Breast epithelium (tissue), 4 donors: ENCODE results near the gene GTF2F2. TPM values are rescaled to one million over a fixed set of nuclear protein-coding genes. Genes with fewer than 3 reads are reported as not detected.

ENCODE experiments used
- DNase-seq, 2 donors: peaks; one replicate each; pipeline ENCODE4 v3.0.0-alpha.2; 2019; ENCODE audit warnings: low spot score in 2 of 2
- H3K27ac ChIP-seq, 2 donors: fragments of 200-600 bp; sonication (generic) in 1 of 2; one replicate each; pipeline ENCODE4 v1.5.1; 2016 to 2019; ENCODE audit warnings: mild to moderate bottlenecking in 1 of 2
- H3K27me3 ChIP-seq, 2 donors: fragments of 200-600 bp; sonication (generic) in 1 of 2; one replicate each; pipeline versions ENCODE4 v1.5.1 to v1.6.0; 2017 to 2019; ENCODE audit warnings: control low read depth in 1 of 2, mild to moderate bottlenecking in 1 of 2
- H3K36me3 ChIP-seq: fragments of 200-600 bp; one replicate; pipeline ENCODE4 v1.5.1; 2019
- H3K4me1 ChIP-seq, 2 donors: fragments of 200-600 bp; sonication (generic); one replicate each; pipeline ENCODE4 v1.5.1; 2016 to 2019; ENCODE audit warnings: control low read depth in 1 of 2
- H3K4me3 ChIP-seq, 3 donors: fragments of 200-600 bp; sonication (generic); 1 replicate in 2 of 3; 2 replicates in 1 of 3; pipeline ENCODE4 v1.5.1; 2016 to 2019; ENCODE audit warnings: mild to moderate bottlenecking in 3 of 3, moderate library complexity in 2 of 3
- H3K9me3 ChIP-seq, 2 donors: fragments of 200-600 bp; sonication (generic) in 1 of 2; one replicate each; pipeline ENCODE4 v1.5.1; 2016 to 2019; ENCODE audit warnings: control low read depth in 1 of 2
- POLR2A ChIP-seq: fragments of 450-650 bp; IDR thresholded peaks from one replicate; pipeline ENCODE4 v1.6.1; 2016; ENCODE audit warnings: antibody characterized with exemption, mild to moderate bottlenecking, moderate library complexity
- POLR2AphosphoS5 ChIP-seq, 3 donors: sonication (generic); formaldehyde crosslinking; IDR thresholded peaks; one replicate each; pipeline ENCODE4 v1.6.1; 2017; ENCODE audit warnings: antibody characterized with exemption in 3 of 3
- intact Hi-C: fragments of 100-400 bp; cut with DNase I; formaldehyde crosslinking; loops from one replicate; pipeline ENCODE4 v1.15.1; 2023; ENCODE audit warnings: low total_unique reads
- total RNA-seq, 3 donors: library from RNA; depleted of rRNA; stranded (reverse); fragments of >200 nt; gene quantifications; one replicate each; pipeline ENCODE4 v1.1.0, GENCODE V29; 2016
- TF ChIP-seq, protein P1 (sequence below), 3 donors: fragments of 450-650 bp; IDR thresholded peaks; one replicate each; pipeline ENCODE4 v1.5.1; 2016 to 2017; ENCODE audit warnings: antibody characterized with exemption in 3 of 3, mild to moderate bottlenecking in 3 of 3, moderate library complexity in 3 of 3

The GTF2F2 gene
- total RNA-seq, 3 donors from 2014 or later, result 10.9 to 23.4 (median 20.6) TPM

DNA sequence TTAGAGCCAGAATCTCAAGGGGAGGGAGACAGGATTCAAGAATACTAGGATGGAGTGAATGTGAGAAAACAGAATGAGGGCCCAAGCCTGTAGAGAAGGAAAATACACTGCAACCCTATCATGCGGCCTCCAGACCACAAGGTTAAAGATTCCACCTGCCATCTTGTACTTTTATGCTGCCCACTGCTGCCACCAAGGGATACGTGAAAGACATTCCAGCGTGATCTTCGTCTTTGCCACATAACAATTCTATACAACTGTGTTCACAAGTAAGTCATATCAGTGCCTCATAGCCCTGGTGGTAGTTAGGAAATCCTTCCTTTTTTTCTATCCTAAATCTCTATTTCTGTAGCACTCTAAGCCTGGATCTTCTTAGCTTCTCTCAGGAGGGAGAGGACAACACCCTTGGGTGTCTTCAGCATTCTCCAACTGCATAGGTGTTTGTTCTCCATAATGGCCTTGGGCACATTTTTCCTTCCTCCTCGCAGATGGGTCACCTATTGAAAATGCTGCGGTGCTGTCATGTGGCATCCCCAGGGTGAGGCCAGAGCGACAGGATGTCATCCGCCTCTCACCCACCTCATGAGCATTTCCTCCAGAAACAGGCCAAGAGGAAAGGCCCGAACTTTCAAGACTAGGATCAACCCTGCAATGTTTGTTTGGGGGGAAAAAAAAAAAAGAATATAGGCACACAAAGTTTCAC, 207.1 kb downstream of the GTF2F2 start:
- TF ChIP-seq POLR2AphosphoS5 (IDR thresholded peaks at IDR 0.05) (no peak), POLR2A (no peak)
- TF ChIP-seq, protein P1, sequence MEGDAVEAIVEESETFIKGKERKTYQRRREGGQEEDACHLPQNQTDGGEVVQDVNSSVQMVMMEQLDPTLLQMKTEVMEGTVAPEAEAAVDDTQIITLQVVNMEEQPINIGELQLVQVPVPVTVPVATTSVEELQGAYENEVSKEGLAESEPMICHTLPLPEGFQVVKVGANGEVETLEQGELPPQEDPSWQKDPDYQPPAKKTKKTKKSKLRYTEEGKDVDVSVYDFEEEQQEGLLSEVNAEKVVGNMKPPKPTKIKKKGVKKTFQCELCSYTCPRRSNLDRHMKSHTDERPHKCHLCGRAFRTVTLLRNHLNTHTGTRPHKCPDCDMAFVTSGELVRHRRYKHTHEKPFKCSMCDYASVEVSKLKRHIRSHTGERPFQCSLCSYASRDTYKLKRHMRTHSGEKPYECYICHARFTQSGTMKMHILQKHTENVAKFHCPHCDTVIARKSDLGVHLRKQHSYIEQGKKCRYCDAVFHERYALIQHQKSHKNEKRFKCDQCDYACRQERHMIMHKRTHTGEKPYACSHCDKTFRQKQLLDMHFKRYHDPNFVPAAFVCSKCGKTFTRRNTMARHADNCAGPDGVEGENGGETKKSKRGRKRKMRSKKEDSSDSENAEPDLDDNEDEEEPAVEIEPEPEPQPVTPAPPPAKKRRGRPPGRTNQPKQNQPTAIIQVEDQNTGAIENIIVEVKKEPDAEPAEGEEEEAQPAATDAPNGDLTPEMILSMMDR (IDR thresholded peaks at IDR 0.05), result no peak
- H3K27ac ChIP-seq, result no peak overlapping the region
- H3K27me3 ChIP-seq, result no peaks in the 10 kb centered on the region

DNA sequence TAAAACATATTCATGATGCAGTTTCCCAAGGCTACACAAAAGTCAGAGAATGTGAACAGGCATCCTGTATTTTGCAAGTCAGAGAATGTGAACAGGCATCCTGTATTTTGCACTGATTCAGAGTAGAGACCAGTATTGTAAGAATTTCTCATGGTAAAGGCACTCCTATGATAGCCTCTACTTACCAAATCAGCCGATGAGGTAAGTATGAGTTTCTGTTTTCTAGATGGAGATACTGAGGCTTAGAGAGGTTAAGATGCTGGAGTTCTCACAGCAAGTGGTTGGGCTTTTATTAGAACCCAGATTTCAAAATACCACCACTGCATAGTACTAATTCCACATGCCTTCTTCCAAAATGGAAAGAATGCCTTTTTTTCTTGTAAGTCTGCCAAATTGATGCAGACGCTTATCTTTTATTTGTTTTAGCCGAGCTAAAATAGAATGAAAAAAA, 208.4 kb downstream of the GTF2F2 start:
- Histone ChIP-seq H3K4me3 (no peak overlapping the region), H3K4me1 (no peaks in the 10 kb centered on the region), H3K9me3 (no peaks in the 10 kb centered on the region), H3K36me3 (no peaks in the 10 kb centered on the region), H3K27ac (no peak overlapping the region), H3K27me3 (no peaks in the 10 kb centered on the region)
- TF ChIP-seq POLR2A, result no peak
- no peak for TF ChIP-seq POLR2AphosphoS5 (IDR thresholded peaks at IDR 0.05)
- TF ChIP-seq, protein P1 (IDR thresholded peaks at IDR 0.05), result no peak
- no peak for DNase-seq
- intact Hi-C loops, result loop anchor here (10.0 kb wide), 1 partner anchor 1084 kb away; no protein-coding TSS in a partner anchor

More for the DNA sequence above, 207.1 kb downstream of the GTF2F2 start:
- Histone ChIP-seq H3K4me3 (no peak overlapping the region), H3K4me1 (no peaks in the 10 kb centered on the region), H3K36me3 (no peaks in the 10 kb centered on the region), H3K9me3 (no peaks in the 10 kb centered on the region)
- intact Hi-C loops, result loop anchor here (10.0 kb wide), 1 partner anchor 1083 kb away; no protein-coding TSS in a partner anchor
- DNase-seq, result no peak

DNA sequence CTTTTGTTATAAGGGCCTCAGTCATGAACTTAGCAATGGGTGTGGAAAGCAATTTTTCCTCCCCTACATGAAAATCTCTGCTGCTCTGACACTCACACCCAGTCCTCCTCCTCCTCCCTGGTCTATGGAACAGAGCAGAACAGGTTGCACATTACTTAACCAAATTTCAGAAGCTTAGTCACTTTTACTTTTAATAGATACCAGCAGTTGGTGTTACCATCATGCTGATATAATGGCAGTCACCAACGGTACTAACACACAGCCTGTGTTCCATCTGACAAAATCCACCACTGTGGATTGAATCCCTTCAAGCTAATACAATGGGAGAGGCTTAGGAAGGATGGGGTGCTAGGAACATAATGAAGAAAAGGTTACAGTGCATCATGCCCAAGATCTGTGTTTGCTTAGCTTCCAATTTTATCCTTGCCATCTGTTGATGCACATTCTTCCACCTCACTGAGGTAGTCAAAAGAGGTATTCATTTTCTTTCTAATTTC, 210.9 kb downstream of the GTF2F2 start:
- no peak for DNase-seq
- TF ChIP-seq, protein P1 (IDR thresholded peaks at IDR 0.05), result no peak
- TF ChIP-seq POLR2AphosphoS5 (IDR thresholded peaks at IDR 0.05) (no peak), POLR2A (no peak)
- intact Hi-C loops, result no loop called here
- Histone ChIP-seq H3K4me3 (no peak overlapping the region), H3K4me1 (no peaks in the 10 kb centered on the region), H3K27me3 (no peaks in the 10 kb centered on the region), H3K9me3 (no peaks in the 10 kb centered on the region), H3K27ac (peak overlapping the region in 1 of 2 donors; percentile 44), H3K36me3 (no peaks in the 10 kb centered on the region)

DNA sequence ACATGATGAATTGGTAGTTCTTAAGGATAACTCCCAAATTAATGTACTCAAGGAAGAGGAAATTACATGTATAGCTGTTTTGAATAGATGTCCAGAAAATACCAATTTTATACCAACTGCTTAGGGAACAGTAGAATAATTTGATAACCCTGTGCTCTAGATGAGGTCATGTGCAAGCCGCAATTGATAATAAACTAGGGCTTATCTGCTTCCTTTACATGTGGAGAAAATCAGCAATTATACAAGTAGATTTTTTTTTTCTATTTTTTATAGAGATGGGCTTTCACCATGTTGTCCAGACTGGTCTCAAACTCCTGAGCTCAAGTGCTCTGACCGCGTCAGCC, 211.4 kb downstream of the GTF2F2 start:
- Histone ChIP-seq H3K9me3 (no peaks in the 10 kb centered on the region), H3K36me3 (no peaks in the 10 kb centered on the region), H3K27ac (peak overlapping the region; percentile 44 to 45), H3K4me3 (no peak overlapping the region), H3K4me1 (no peaks in the 10 kb centered on the region), H3K27me3 (no peaks in the 10 kb centered on the region)
- TF ChIP-seq POLR2AphosphoS5 (IDR thresholded peaks at IDR 0.05) (no peak), POLR2A (no peak)
- TF ChIP-seq, protein P1 (IDR thresholded peaks at IDR 0.05), result no peak
- intact Hi-C loops, result no loop called here
- DNase-seq, result no peak

DNA sequence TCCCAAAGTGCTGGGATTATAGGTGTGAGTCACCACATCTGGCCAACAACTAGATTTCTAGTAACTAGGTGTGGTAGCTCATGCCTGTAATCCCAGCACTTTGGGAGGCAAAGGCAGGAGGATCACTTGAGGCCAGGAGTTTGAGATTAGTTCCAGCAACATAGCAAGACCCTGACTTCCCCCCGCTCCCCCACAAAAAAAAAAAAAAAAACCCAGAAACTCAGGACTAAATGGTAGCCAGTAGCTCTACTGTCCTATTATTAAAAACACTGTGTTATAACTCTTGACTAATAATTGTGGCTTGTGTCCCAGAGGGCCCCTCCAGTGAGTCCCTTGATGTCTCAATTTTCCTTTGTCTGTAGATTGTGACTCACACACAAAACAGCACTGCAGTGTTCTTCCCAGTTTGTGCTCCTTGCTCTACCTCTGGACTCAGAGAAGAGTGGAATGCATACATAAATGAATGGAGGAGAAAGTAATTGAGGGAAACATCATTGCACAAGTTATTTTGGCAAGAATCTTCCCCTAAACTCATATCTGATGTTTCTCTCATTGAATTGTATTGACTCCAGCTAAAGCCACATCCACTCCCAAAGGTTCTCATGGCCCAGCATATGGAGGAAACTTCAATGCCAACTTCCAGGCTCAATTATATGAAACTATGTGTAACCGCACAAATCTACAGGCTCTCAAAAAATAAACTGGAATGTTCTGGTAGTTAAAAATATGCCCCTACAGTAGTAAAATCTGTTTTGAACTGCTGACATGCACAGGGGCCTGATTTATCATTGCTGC, 211.9 kb downstream of the GTF2F2 start:
- no peaks in the 10 kb centered on the region for H3K27me3 ChIP-seq
- no peak for DNase-seq
- no peaks in the 10 kb centered on the region for H3K36me3 ChIP-seq
- no peaks in the 10 kb centered on the region for H3K4me1 ChIP-seq
- TF ChIP-seq, protein P1 (IDR thresholded peaks at IDR 0.05), result no peak
- no peak for TF ChIP-seq POLR2AphosphoS5 (IDR thresholded peaks at IDR 0.05)
- no peak for TF ChIP-seq POLR2A
- H3K27ac ChIP-seq, result peak overlapping the region; percentile 44 to 45
- no peak overlapping the region for H3K4me3 ChIP-seq
- intact Hi-C loops, result no loop called here
- no peaks in the 10 kb centered on the region for H3K9me3 ChIP-seq
